ENCODE results near the gene KIF13A. TPM values are rescaled to one million over a fixed set of nuclear protein-coding genes. Genes with fewer than 3 reads are reported as not detected.

KIF13A gene
- total RNA-seq, 1 donor from 2014 or later, result 44.4 TPM

DNA sequence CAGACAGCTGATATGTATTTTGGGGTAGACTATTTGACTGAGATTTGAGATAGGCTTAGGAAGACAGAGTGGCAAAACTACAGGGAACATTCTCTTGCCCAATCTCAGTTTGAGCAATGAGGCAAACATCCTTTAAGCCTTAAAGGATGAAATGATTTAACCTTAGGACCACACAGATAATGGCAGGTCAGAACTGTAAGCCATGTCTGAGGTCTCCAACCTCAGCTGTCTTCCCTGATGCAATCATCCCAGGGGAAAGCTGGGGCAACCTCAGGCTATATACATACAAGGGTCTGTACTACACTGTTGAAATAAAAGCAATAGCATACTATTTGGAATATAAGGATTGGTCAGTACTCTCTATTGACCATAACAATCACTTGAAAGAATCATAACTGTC is 196.9 kb downstream of the KIF13A start:
- TF ChIP-seq, protein P1, sequence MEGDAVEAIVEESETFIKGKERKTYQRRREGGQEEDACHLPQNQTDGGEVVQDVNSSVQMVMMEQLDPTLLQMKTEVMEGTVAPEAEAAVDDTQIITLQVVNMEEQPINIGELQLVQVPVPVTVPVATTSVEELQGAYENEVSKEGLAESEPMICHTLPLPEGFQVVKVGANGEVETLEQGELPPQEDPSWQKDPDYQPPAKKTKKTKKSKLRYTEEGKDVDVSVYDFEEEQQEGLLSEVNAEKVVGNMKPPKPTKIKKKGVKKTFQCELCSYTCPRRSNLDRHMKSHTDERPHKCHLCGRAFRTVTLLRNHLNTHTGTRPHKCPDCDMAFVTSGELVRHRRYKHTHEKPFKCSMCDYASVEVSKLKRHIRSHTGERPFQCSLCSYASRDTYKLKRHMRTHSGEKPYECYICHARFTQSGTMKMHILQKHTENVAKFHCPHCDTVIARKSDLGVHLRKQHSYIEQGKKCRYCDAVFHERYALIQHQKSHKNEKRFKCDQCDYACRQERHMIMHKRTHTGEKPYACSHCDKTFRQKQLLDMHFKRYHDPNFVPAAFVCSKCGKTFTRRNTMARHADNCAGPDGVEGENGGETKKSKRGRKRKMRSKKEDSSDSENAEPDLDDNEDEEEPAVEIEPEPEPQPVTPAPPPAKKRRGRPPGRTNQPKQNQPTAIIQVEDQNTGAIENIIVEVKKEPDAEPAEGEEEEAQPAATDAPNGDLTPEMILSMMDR (IDR thresholded peaks at IDR 0.05; ENCODE audit: unreplicated experiment), result no peak
- H3K4me1 Mint-ChIP-seq (ENCODE audit: low read depth), result no peaks in the 10 kb centered on the region
- no peak overlapping the region for H3K4me3 Mint-ChIP-seq (ENCODE audit: low read depth)
- DNase-seq (ENCODE audit: low spot score, unreplicated experiment), result no peak
- H3K27ac Mint-ChIP-seq, result no peak overlapping the region
- peaks cover 24% of the 10 kb centered on the region for H3K36me3 Mint-ChIP-seq (ENCODE audit: insufficient read depth)
- H3K9me3 Mint-ChIP-seq (ENCODE audit: low read depth), result no peaks in the 10 kb centered on the region
- H3K27me3 Mint-ChIP-seq, result no peaks in the 10 kb centered on the region

DNA sequence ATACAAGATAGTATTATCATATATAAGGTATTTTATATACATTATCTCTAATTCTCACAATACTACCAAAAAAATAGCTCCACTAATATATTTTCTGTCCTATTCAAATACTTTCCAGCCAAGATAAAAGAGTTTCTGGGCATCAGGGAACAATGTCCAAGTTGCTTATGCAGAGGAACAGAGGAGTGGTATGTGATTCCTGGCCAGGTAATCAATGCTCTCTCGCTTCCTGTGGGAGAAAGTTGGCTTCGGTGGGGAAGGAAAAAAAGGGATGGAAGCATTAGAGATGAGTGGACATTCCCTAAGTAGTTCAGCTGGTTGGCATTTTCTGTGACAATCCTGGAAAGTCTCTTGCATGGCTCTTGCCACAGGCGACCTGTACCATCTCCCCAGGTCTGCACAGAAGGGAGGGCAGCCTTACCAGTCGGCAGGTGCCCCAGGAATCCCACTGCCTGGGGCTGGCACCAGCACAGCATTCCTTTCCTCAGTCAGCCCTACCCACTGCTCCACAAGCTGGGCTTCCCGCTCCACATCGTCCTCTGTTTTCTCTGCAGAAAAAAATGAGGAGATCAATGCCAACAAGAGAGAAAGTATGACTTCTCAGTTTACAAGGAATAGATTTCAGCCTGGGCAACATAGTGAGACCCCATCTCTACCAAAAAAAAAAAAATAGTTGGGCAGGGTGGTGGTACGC is 202.2 kb downstream of the KIF13A start:
- Mint-ChIP-seq H3K4me3 (ENCODE audit: low read depth) (no peak overlapping the region), H3K4me1 (ENCODE audit: low read depth) (no peaks in the 10 kb centered on the region), H3K36me3 (ENCODE audit: insufficient read depth) (peaks cover 25% of the 10 kb centered on the region), H3K27me3 (no peaks in the 10 kb centered on the region), H3K9me3 (ENCODE audit: low read depth) (no peaks in the 10 kb centered on the region), H3K27ac (no peak overlapping the region)
- DNase-seq (ENCODE audit: low spot score, unreplicated experiment), result no peak
- TF ChIP-seq, protein P1 (IDR thresholded peaks at IDR 0.05; ENCODE audit: unreplicated experiment), result no peak

DNA sequence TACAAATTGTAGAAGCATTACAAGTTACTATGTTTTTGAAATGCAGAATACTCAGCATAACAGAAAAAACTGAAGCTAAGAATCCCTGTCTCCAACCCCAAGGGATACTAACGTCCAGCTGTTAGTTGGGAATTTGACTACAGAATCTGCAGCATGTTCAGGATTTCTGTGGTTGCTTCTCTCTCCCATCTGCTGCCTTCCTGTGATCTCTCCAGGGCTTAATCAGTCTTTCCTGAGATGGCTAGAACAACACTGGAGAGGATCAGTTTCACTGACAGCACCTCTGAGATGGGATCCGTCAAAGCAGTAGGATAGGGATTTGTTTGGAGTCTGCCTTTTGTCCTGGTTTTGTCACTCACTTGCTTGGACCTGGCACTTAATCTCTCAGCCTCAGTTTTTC is 207.4 kb downstream of the KIF13A start:
- TF ChIP-seq, protein P1 (IDR thresholded peaks at IDR 0.05; ENCODE audit: unreplicated experiment), result no peak
- no peak for DNase-seq (ENCODE audit: low spot score, unreplicated experiment)
- H3K27ac Mint-ChIP-seq, result no peak overlapping the region
- H3K27me3 Mint-ChIP-seq, result no peaks in the 10 kb centered on the region
- H3K4me3 Mint-ChIP-seq (ENCODE audit: low read depth), result no peak overlapping the region
- H3K36me3 Mint-ChIP-seq (ENCODE audit: insufficient read depth), result peaks cover 18% of the 10 kb centered on the region
- H3K4me1 Mint-ChIP-seq (ENCODE audit: low read depth), result no peaks in the 10 kb centered on the region
- no peaks in the 10 kb centered on the region for H3K9me3 Mint-ChIP-seq (ENCODE audit: low read depth)

DNA sequence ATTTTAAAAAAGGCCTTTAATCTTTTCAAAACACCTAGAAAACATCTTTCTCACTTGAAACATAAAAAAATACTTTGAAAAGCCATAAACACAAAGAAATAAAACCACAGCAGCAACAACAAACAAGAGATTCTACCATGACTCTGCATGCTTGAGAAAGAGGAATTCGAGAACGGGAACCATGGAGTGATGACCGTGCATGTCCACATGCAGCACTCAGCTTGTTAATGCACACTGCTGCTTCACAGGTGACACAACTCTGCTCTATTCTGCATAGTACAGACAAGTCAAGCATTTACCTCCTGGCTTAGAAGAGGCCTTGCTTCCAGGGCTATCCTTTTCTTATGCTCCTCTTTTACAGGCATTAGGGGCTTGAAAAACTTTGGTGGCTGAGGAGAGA is 215.8 kb downstream of the KIF13A start:
- H3K4me3 Mint-ChIP-seq (ENCODE audit: low read depth), result no peak overlapping the region
- TF ChIP-seq, protein P1 (IDR thresholded peaks at IDR 0.05; ENCODE audit: unreplicated experiment), result no peak
- no peaks in the 10 kb centered on the region for H3K27me3 Mint-ChIP-seq
- no peaks in the 10 kb centered on the region for H3K4me1 Mint-ChIP-seq (ENCODE audit: low read depth)
- no peak overlapping the region for H3K27ac Mint-ChIP-seq
- H3K36me3 Mint-ChIP-seq (ENCODE audit: insufficient read depth), result peaks cover 9% of the 10 kb centered on the region
- no peak for DNase-seq (ENCODE audit: low spot score, unreplicated experiment)
- no peaks in the 10 kb centered on the region for H3K9me3 Mint-ChIP-seq (ENCODE audit: low read depth)

DNA sequence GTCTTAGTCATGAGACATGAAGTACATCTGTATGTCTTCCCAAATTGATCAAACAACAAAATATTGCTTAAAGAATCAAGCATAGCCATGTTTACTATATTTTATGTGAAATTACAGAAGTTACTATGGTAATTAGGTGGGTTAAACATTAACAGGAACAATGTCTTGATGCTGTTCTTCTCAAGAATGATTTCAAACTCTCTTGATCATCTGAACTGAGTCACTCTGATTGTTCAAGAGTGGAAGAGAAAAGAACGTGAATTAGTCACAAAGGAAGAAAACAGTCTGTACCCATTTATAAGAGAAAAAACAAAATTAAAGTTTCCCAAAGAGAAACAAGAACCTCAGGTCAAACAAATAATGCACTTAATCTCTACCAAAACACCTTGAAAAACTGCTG is 218.6 kb downstream of the KIF13A start:
- TF ChIP-seq, protein P1 (IDR thresholded peaks at IDR 0.05; ENCODE audit: unreplicated experiment), result no peak
- peaks cover 6% of the 10 kb centered on the region for H3K36me3 Mint-ChIP-seq (ENCODE audit: insufficient read depth)

More for the DNA sequence above, 218.6 kb downstream of the KIF13A start:
- no peaks in the 10 kb centered on the region for H3K9me3 Mint-ChIP-seq (ENCODE audit: low read depth)
- no peak overlapping the region for H3K4me3 Mint-ChIP-seq (ENCODE audit: low read depth)
- no peaks in the 10 kb centered on the region for H3K27me3 Mint-ChIP-seq
- H3K4me1 Mint-ChIP-seq (ENCODE audit: low read depth), result no peaks in the 10 kb centered on the region
- no peak overlapping the region for H3K27ac Mint-ChIP-seq
- no peak for DNase-seq (ENCODE audit: low spot score, unreplicated experiment)
